Keratinocyte (primary cell): ENCODE measurements around the gene NAIF1. TPM values are rescaled to one million over a fixed set of nuclear protein-coding genes. Genes with fewer than 3 reads are reported as not detected.

Source experiments
- DNase-seq: peaks from one replicate; pipeline ENCODE4 v3.0.0-alpha.2; 2011; ENCODE audit warnings: low read depth, missing footprints, low spot score
- FAIRE-seq: peaks from 2 replicates; lab custom pipeline; 2011; peaks lifted over from hg19 to GRCh38; lab: Jason Lieb, UNC
- H2AFZ ChIP-seq: 2 replicates; pipeline ENCODE4 v1.6.0; 2012; ENCODE audit warnings: low read length, control low read depth, inconsistent platforms; ENCODE audit not compliant: control insufficient read depth
- H3K27ac ChIP-seq: 2 replicates; pipeline ENCODE4 v1.5.1; 2011; ENCODE audit warnings: low read length; ENCODE audit not compliant: control insufficient read depth, insufficient read depth
- H3K27me3 ChIP-seq: 3 replicates; pipeline ENCODE4 v1.6.0; 2011; ENCODE audit warnings: low read length; ENCODE audit not compliant: control insufficient read depth, insufficient read depth; ENCODE audit errors: extremely low read depth
- H3K36me3 ChIP-seq, 2 experiments: 2 replicates in 1 of 2; 3 replicates in 1 of 2; pipeline ENCODE4 v1.5.1; 2011; ENCODE audit warnings: low read length in 2 of 2, mild to moderate bottlenecking in 1 of 2; ENCODE audit not compliant: control insufficient read depth in 2 of 2, insufficient read depth in 2 of 2; ENCODE audit errors: extremely low read depth in 1 of 2
- H3K4me1 ChIP-seq: 3 replicates; pipeline ENCODE4 v1.5.1; 2011; ENCODE audit warnings: low read length; ENCODE audit not compliant: control insufficient read depth, insufficient read depth; ENCODE audit errors: extremely low read depth
- H3K4me2 ChIP-seq: 3 replicates; pipeline ENCODE4 v1.6.0; 2011; ENCODE audit warnings: low read depth, low read length; ENCODE audit not compliant: control insufficient read depth, insufficient read depth; ENCODE audit errors: extremely low read depth
- H3K4me3 ChIP-seq, 3 experiments: fragments of 200-600 bp in 1 of 3; sonication (generic) in 1 of 3; 2 replicates in 2 of 3; 3 replicates in 1 of 3; pipeline ENCODE4 v1.5.1; 2011 to 2016; ENCODE audit warnings: low read length in 3 of 3, mild to moderate bottlenecking in 3 of 3, control low read depth in 2 of 3, inconsistent platforms in 1 of 3, low read depth in 1 of 3, mixed read lengths in 1 of 3, mixed run types in 1 of 3, moderate library complexity in 1 of 3; ENCODE audit not compliant: control insufficient read depth in 2 of 3, insufficient read depth in 2 of 3; ENCODE audit errors: extremely low read depth in 1 of 3
- H3K79me2 ChIP-seq: 2 replicates; pipeline ENCODE4 v1.6.0; 2012; ENCODE audit warnings: low read length; ENCODE audit not compliant: control insufficient read depth, insufficient read depth
- H3K9ac ChIP-seq: 3 replicates; pipeline ENCODE4 v1.6.0; 2011; ENCODE audit warnings: low read length; ENCODE audit not compliant: control insufficient read depth, insufficient read depth; ENCODE audit errors: extremely low read depth
- H3K9me1 ChIP-seq: 3 replicates; pipeline ENCODE4 v1.6.0; 2011; ENCODE audit warnings: low read length; ENCODE audit not compliant: control insufficient read depth, insufficient read depth; ENCODE audit errors: extremely low read depth
- H3K9me3 ChIP-seq: 2 replicates; pipeline ENCODE4 v1.5.1; 2012; ENCODE audit warnings: low read depth, low read length; ENCODE audit not compliant: control insufficient read depth
- H4K20me1 ChIP-seq: 3 replicates; pipeline ENCODE4 v1.6.0; 2011; ENCODE audit warnings: low read length; ENCODE audit not compliant: control insufficient read depth, insufficient read depth; ENCODE audit errors: extremely low read depth
- CTCF ChIP-seq, 3 experiments: IDR thresholded peaks in 1 of 3; conservative IDR thresholded peaks in 1 of 3; optimal IDR thresholded peaks in 1 of 3; 2 replicates in 2 of 3; 3 replicates in 1 of 3; pipeline versions ENCODE3 to v1.5.1; 2011; ENCODE audit warnings: low read length in 3 of 3, mild to moderate bottlenecking in 3 of 3, moderate library complexity in 2 of 3, control low read depth in 1 of 3, inconsistent platforms in 1 of 3; ENCODE audit not compliant: insufficient read depth in 2 of 3; ENCODE audit errors: extremely low read depth in 1 of 3
- EZH2 ChIP-seq: IDR thresholded peaks from one replicate; pipeline ENCODE4 v1.6.1; 2012; ENCODE audit warnings: inconsistent platforms, mild to moderate bottlenecking, low read length, moderate library complexity
- dilution Hi-C: fragments of 300-500 bp; cut with MboI; formaldehyde crosslinking; loops from one replicate; pipeline ENCODE4 v1.7.0; 2020; ENCODE audit warnings: low sequenced_read_pairs; ENCODE audit not compliant: extremely low pct_ligation_motif_present
- polyA plus RNA-seq, 5 experiments: library from polyadenylated mRNA; depleted of rRNA in 3 of 5; stranded (reverse) in 3 of 5; stranded (forward) in 1 of 5; unstranded in 1 of 5; fragments of >200 nt; gene quantifications; 1 replicate in 1 of 5; 2 replicates in 3 of 5; 3 replicates in 1 of 5; pipeline versions ENCODE4 v1.2.1 to v1.2.3, GENCODE V29; 2011 to 2012; ENCODE audit warnings: missing spikeins in 2 of 5, low read depth in 1 of 5, low replicate concordance in 1 of 5

The NAIF1 gene
- polyA plus RNA-seq, 1 donor (not counting 4 experiments of a cell fraction or from before 2014, with no cell fraction given): 6.3 TPM

DNA sequence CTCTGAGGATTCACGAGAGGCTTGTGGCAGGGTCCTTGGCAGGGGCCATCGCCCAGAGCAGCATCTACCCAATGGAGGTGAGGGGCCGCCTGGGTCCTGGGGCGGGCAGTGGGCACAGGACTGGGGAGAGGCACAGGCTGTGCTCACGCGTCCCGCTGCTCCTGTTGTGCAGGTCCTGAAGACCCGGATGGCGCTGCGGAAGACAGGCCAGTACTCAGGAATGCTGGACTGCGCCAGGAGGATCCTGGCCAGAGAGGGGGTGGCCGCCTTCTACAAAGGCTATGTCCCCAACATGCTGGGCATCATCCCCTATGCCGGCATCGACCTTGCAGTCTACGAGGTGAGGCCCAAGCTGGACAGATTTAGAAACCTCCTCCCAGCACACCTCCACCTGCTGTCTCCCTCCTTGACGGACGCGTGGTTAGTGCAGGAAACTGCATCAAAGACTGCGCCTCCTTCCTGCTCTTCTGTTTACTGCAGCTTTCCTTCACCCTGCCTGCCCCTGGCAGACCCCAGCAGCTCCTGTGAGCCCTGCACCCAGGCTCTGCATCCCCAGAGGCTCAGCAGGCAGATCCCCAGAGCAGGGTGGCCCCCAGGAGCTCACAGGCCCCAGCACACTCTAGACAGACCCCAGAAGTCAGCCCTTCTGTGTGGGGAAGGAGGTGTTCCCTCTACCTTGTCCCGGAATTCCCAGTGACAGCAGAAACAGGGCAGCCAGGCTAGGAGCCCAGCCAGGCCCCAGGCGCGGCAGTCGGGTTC lies 39.2 kb upstream of the NAIF1 start:
- H2AFZ ChIP-seq: no peak overlapping the region
- no peak overlapping the region for H3K4me2 ChIP-seq
- dilution Hi-C loops: no loop called here
- H3K9me1 ChIP-seq: no peaks in the 10 kb centered on the region
- no peaks in the 10 kb centered on the region for H4K20me1 ChIP-seq
- H3K27ac ChIP-seq: no peak overlapping the region
- H3K4me3 ChIP-seq: no peak overlapping the region
- no peak for TF ChIP-seq CTCF (optimal IDR thresholded peaks at IDR 0.05 in 1 of 3, IDR thresholded peaks at IDR 0.05 in 1 of 3, conservative IDR thresholded peaks at IDR 0.05 in 1 of 3; ENCODE audit: extremely low read depth in 1 of 3, insufficient read depth in 2 of 3, low read length in 3 of 3)
- TF ChIP-seq EZH2: no peak
- no peaks in the 10 kb centered on the region for H3K27me3 ChIP-seq
- no peaks in the 10 kb centered on the region for H3K79me2 ChIP-seq
- FAIRE-seq (no peak), DNase-seq (no peak)
- no peaks in the 10 kb centered on the region for H3K4me1 ChIP-seq
- H3K36me3 ChIP-seq: peaks cover 41 to 50% of the 10 kb centered on the region in 2 experiments
- H3K9me3 ChIP-seq: no peaks in the 10 kb centered on the region
- no peak overlapping the region for H3K9ac ChIP-seq

DNA sequence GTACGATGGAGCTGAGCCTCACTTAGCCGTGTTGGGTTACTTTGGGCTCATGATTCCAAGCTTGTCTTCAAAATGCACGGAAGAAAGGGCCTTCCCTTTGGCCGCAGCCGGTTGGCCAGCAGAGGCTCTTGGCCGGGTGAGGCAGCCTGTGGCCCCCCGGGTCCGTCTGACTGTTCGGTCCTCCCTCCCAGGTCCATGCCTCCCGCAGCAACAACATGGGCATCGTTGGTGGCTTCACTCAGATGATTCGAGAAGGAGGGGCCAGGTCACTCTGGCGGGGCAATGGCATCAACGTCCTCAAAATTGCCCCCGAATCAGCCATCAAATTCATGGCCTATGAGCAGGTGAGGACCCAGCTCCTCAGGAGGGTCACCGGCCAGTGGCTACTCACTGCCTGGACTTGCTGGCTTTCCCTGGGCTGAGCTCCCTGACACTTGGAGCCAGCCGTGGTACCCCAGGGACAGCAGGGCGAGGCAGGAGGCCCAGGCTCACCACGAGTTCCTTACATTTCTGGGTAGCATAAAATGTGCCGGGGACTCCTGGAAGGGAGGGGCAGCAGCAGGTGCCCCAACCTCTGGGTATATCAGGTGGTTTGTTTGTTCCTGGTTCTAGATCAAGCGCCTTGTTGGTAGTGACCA lies 38.5 kb upstream of the NAIF1 start:
- Histone ChIP-seq H3K4me3 (no peak overlapping the region), H3K4me1 (no peaks in the 10 kb centered on the region), H3K36me3 (peaks cover 45 to 54% of the 10 kb centered on the region in 2 experiments), H3K9ac (no peak overlapping the region), H4K20me1 (no peaks in the 10 kb centered on the region), H3K9me1 (no peaks in the 10 kb centered on the region), H3K79me2 (peaks cover under 1% of the 10 kb centered on the region), H3K27me3 (no peaks in the 10 kb centered on the region), H3K9me3 (no peaks in the 10 kb centered on the region), H3K27ac (no peak overlapping the region), H3K4me2 (no peak overlapping the region), H2AFZ (no peak overlapping the region)
- TF ChIP-seq CTCF (optimal IDR thresholded peaks at IDR 0.05 in 1 of 3, IDR thresholded peaks at IDR 0.05 in 1 of 3, conservative IDR thresholded peaks at IDR 0.05 in 1 of 3; ENCODE audit: extremely low read depth in 1 of 3, insufficient read depth in 2 of 3, low read length in 3 of 3) (no peak), EZH2 (no peak)
- no peak for FAIRE-seq
- DNase-seq: no peak
- dilution Hi-C loops: no loop called here
